Mesendoderm (in vitro differentiated cells): ENCODE data around the gene IL12RB1.
A peak's percentile ranks its signal among the peaks of the same experiment; 100 is the strongest.

Experiments used
- DNase-seq: peaks from one replicate; pipeline ENCODE4 v3.0.0; 2013
- H2AK5ac ChIP-seq: 2 replicates; pipeline ENCODE4 v1.6.1; 2013; ENCODE audit warnings: low read length, inconsistent platforms
- H2BK120ac ChIP-seq: 2 replicates; pipeline ENCODE4 v1.6.1; 2013; ENCODE audit warnings: low read depth, mild to moderate bottlenecking, low read length, moderate library complexity, mixed read lengths
- H2BK15ac ChIP-seq: replicated peaks from 2 replicates; pipeline ENCODE4 v1.6.1; 2013; ENCODE audit warnings: low read depth, mild to moderate bottlenecking, moderate library complexity
- H2BK5ac ChIP-seq: 2 replicates; pipeline ENCODE4 v1.6.1; 2013; ENCODE audit warnings: low read length, inconsistent platforms
- H3K18ac ChIP-seq: 2 replicates; pipeline ENCODE4 v1.6.1; 2013; ENCODE audit warnings: mild to moderate bottlenecking, low read length, mixed read lengths
- H3K23ac ChIP-seq: one replicate; pipeline ENCODE4 v1.6.1; 2013; ENCODE audit warnings: low read length
- H3K27ac ChIP-seq: 2 replicates; pipeline ENCODE4 v1.5.1; 2013; ENCODE audit warnings: low read depth, mild to moderate bottlenecking, inconsistent platforms, low read length, moderate library complexity
- H3K27me3 ChIP-seq: 2 replicates; pipeline ENCODE4 v1.6.1; 2013; ENCODE audit warnings: low read length, control low read depth, mild to moderate bottlenecking, inconsistent platforms; ENCODE audit not compliant: insufficient read depth, poor library complexity
- H3K36me3 ChIP-seq: 2 replicates; pipeline ENCODE4 v1.6.1; 2013; ENCODE audit warnings: low read length, inconsistent platforms; ENCODE audit not compliant: control insufficient read depth, insufficient read depth
- H3K4ac ChIP-seq: one replicate; pipeline ENCODE4 v1.6.1; 2013; ENCODE audit warnings: low read depth, mild to moderate bottlenecking, low read length, moderate library complexity
- H3K4me1 ChIP-seq: 2 replicates; pipeline ENCODE4 v1.6.1; 2013; ENCODE audit warnings: low read depth, low read length, inconsistent platforms; ENCODE audit not compliant: control insufficient read depth
- H3K4me2 ChIP-seq: 2 replicates; pipeline ENCODE4 v1.6.1; 2013; ENCODE audit warnings: low read length
- H3K4me3 ChIP-seq: 2 replicates; pipeline ENCODE4 v1.5.1; 2013; ENCODE audit warnings: mild to moderate bottlenecking, low read length
- H3K56ac ChIP-seq: one replicate; pipeline ENCODE4 v1.6.1; 2013; ENCODE audit warnings: low read length
- H3K79me1 ChIP-seq: 2 replicates; pipeline ENCODE4 v1.6.1; 2013; ENCODE audit warnings: low read length, inconsistent platforms
- H3K79me2 ChIP-seq: 2 replicates; pipeline ENCODE4 v1.6.1; 2013; ENCODE audit warnings: mild to moderate bottlenecking, low read length; ENCODE audit not compliant: control insufficient read depth, insufficient read depth
- H3K9ac ChIP-seq: 2 replicates; pipeline ENCODE4 v1.6.1; 2013; ENCODE audit warnings: low read length, inconsistent platforms
- H4K5ac ChIP-seq: one replicate; pipeline ENCODE4 v1.6.1; 2013; ENCODE audit warnings: low read length
- H4K8ac ChIP-seq: one replicate; pipeline ENCODE4 v1.6.1; 2013; ENCODE audit warnings: low read depth, mild to moderate bottlenecking, control low read depth, low read length, moderate library complexity
- WGBS: extraction: QIAGEN DNeasy Blood & Tissue Kit; methylation state at CpG from one replicate; pipeline ENCODE4 v1.1.7; 2013; ENCODE audit warnings: low lambda C conversion rate, missing lambda C conversion rate; ENCODE audit not compliant: insufficient coverage; ENCODE audit errors: extremely low coverage; 5-methylcytosine and 5-hydroxymethylcytosine counted together

IL12RB1 gene

GRCh38 chr19:18065173-18065495, 21.6 kb downstream of the IL12RB1 start:
- Histone ChIP-seq H3K79me2 (no peaks in the 10 kb centered on the region), H4K8ac (no peak overlapping the region), H2AK5ac (no peak overlapping the region), H3K4me3 (no peak overlapping the region), H2BK15ac (no peak overlapping the region), H3K79me1 (no peaks in the 10 kb centered on the region), H3K4me2 (no peak overlapping the region), H3K27ac (no peak overlapping the region), H3K4me1 (no peaks in the 10 kb centered on the region), H3K56ac (no peak overlapping the region), H3K9ac (no peak overlapping the region), H2BK5ac (no peak overlapping the region), H3K4ac (no peak overlapping the region), H4K5ac (no peak overlapping the region), H2BK120ac (no peak overlapping the region), H3K23ac (no peak overlapping the region), H3K18ac (no peak overlapping the region), H3K36me3 (no peaks in the 10 kb centered on the region), H3K27me3 (no peaks in the 10 kb centered on the region)
- no peak for DNase-seq
- no CpG with 5 or more reads among the region's 1 CpG for WGBS

GRCh38 chr19:18063463-18063862, 23.3 kb downstream of the IL12RB1 start:
- no peak overlapping the region for H3K18ac ChIP-seq
- no peak overlapping the region for H3K27ac ChIP-seq
- H3K9ac ChIP-seq = no peak overlapping the region
- DNase-seq = peak; percentile 69
- WGBS = no CpG with 5 or more reads among the region's 5 CpGs
- no peak overlapping the region for H4K5ac ChIP-seq
- H4K8ac ChIP-seq = no peak overlapping the region
- H3K4me2 ChIP-seq = no peak overlapping the region
- H3K79me1 ChIP-seq = no peaks in the 10 kb centered on the region
- H2BK15ac ChIP-seq = no peak overlapping the region
- no peaks in the 10 kb centered on the region for H3K27me3 ChIP-seq
- H3K56ac ChIP-seq = no peak overlapping the region
- H2AK5ac ChIP-seq = no peak overlapping the region
- no peaks in the 10 kb centered on the region for H3K4me1 ChIP-seq
- no peaks in the 10 kb centered on the region for H3K36me3 ChIP-seq
- H3K4me3 ChIP-seq = no peak overlapping the region
- no peak overlapping the region for H3K4ac ChIP-seq
- H3K79me2 ChIP-seq = no peaks in the 10 kb centered on the region
- H2BK5ac ChIP-seq = no peak overlapping the region
- H3K23ac ChIP-seq = no peak overlapping the region
- H2BK120ac ChIP-seq = no peak overlapping the region

DNA sequence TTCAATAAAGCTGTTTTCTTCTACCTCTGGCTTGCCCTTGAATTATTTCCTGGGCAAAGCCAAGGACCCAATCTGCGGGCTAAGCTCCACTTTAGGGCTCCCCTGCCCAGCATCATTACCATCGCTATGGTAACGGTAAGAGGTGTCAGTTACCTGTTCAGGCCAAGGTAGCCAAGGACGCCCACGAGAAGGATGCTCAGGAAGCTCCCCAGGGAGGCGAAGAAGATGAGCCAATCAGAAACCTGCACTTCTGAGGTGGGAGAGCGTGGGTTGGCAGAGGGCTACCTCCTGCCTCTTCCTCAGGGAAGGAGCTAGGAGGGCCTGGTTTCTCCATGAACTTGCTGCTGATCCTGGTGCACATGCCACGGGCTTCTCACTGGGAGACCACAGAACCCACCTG, 24.7 kb downstream of the IL12RB1 start:
- Histone ChIP-seq H2AK5ac (no peak overlapping the region), H3K4me1 (no peaks in the 10 kb centered on the region), H2BK5ac (no peak overlapping the region), H3K79me2 (no peaks in the 10 kb centered on the region), H3K79me1 (no peaks in the 10 kb centered on the region), H3K18ac (no peak overlapping the region), H4K5ac (no peak overlapping the region), H4K8ac (no peak overlapping the region), H3K4me2 (no peak overlapping the region), H3K9ac (no peak overlapping the region), H2BK120ac (no peak overlapping the region), H3K4ac (no peak overlapping the region), H2BK15ac (no peak overlapping the region), H3K23ac (no peak overlapping the region), H3K4me3 (no peak overlapping the region), H3K36me3 (no peaks in the 10 kb centered on the region), H3K56ac (no peak overlapping the region), H3K27me3 (no peaks in the 10 kb centered on the region), H3K27ac (no peak overlapping the region)
- DNase-seq = no peak
- WGBS = no CpG with 5 or more reads among the region's 8 CpGs

- Histone ChIP-seq H3K56ac (no peak overlapping the region), H4K5ac (no peak overlapping the region), H3K23ac (no peak overlapping the region)
Observed at GRCh38 chr19:18060472-18060871, 26.3 kb downstream of the IL12RB1 start.

DNA sequence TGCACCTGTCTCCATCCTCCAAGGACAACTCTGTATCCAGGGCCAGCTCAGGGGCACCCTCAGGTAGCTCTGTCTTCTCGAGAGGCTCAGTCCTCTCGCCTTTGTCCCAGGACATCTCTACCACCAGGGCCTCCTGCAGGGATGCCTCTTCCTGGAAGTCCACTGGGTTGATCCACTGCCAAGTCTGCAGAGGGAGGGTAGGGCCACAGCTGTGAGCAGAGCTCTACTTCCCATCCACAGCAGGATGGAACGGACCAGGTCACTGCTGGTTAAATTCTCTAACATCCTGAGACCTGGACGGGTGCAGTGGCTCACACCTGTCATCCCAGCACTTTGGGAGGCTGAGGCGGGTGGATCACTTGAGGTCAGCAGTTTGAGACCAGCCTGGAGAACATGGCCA, 26.8 kb downstream of the IL12RB1 start:
- no peak overlapping the region for H2BK15ac ChIP-seq
- H3K4me2 ChIP-seq = no peak overlapping the region
- H3K9ac ChIP-seq = no peak overlapping the region
- H3K18ac ChIP-seq = no peak overlapping the region
- no peak overlapping the region for H4K5ac ChIP-seq
- H3K79me1 ChIP-seq = no peaks in the 10 kb centered on the region
- H4K8ac ChIP-seq = no peak overlapping the region
- no peak overlapping the region for H3K4ac ChIP-seq
- H3K79me2 ChIP-seq = no peaks in the 10 kb centered on the region
- no peak overlapping the region for H3K4me3 ChIP-seq
- no peaks in the 10 kb centered on the region for H3K27me3 ChIP-seq
- DNase-seq = no peak
- no peak overlapping the region for H2BK5ac ChIP-seq
- no peak overlapping the region for H3K23ac ChIP-seq
- H3K4me1 ChIP-seq = no peaks in the 10 kb centered on the region
- no peak overlapping the region for H2BK120ac ChIP-seq
- H2AK5ac ChIP-seq = no peak overlapping the region
- H3K36me3 ChIP-seq = no peaks in the 10 kb centered on the region
- H3K27ac ChIP-seq = no peak overlapping the region
- no peak overlapping the region for H3K56ac ChIP-seq
- WGBS = no CpG with 5 or more reads among the region's 5 CpGs

More at GRCh38 chr19:18060472-18060871, 26.3 kb downstream of the IL12RB1 start:
- no peak overlapping the region for H3K4ac ChIP-seq
- H3K4me2 ChIP-seq = no peak overlapping the region
- no CpG with 5 or more reads among the region's 6 CpGs for WGBS
- no peaks in the 10 kb centered on the region for H3K79me1 ChIP-seq
- H2BK120ac ChIP-seq = no peak overlapping the region
- no peak overlapping the region for H3K27ac ChIP-seq
- H3K18ac ChIP-seq = no peak overlapping the region
- no peaks in the 10 kb centered on the region for H3K27me3 ChIP-seq
- no peak overlapping the region for H2BK15ac ChIP-seq
- no peak overlapping the region for H3K9ac ChIP-seq
- no peaks in the 10 kb centered on the region for H3K36me3 ChIP-seq
- no peak overlapping the region for H3K4me3 ChIP-seq
- no peak overlapping the region for H4K8ac ChIP-seq
- H3K4me1 ChIP-seq = no peaks in the 10 kb centered on the region
- no peak overlapping the region for H2BK5ac ChIP-seq
- no peaks in the 10 kb centered on the region for H3K79me2 ChIP-seq
- no peak overlapping the region for H2AK5ac ChIP-seq
- DNase-seq = peak; percentile 32

- Histone ChIP-seq H3K4me2 (no peak overlapping the region), H2AK5ac (no peak overlapping the region), H3K23ac (no peak overlapping the region), H4K5ac (no peak overlapping the region), H2BK120ac (no peak overlapping the region), H3K4me1 (no peaks in the 10 kb centered on the region), H3K9ac (no peak overlapping the region), H3K79me1 (no peaks in the 10 kb centered on the region), H4K8ac (no peak overlapping the region), H3K4ac (no peak overlapping the region), H3K18ac (no peak overlapping the region), H2BK5ac (no peak overlapping the region), H3K27me3 (no peaks in the 10 kb centered on the region), H3K27ac (no peak overlapping the region), H3K4me3 (no peak overlapping the region), H3K36me3 (no peaks in the 10 kb centered on the region), H3K56ac (no peak overlapping the region), H3K79me2 (no peaks in the 10 kb centered on the region), H2BK15ac (no peak overlapping the region)
- no peak for DNase-seq
- no CpG with 5 or more reads among the region's 8 CpGs for WGBS
Observed at GRCh38 chr19:18059297-18059696, 27.4 kb downstream of the IL12RB1 start.
